Choroid plexus epithelial cell (primary cell): Measurements from ENCODE around the gene PHACTR2.

ENCODE experiments used
- DNase-seq: peaks from one replicate; pipeline ENCODE4 v3.0.0-alpha.2; 2010; ENCODE audit warnings: low read depth
- H3K4me3 ChIP-seq: 2 replicates; pipeline ENCODE4 v1.5.1; 2011; ENCODE audit warnings: low read depth, mild to moderate bottlenecking, control low read depth, low read length, moderate library complexity
- CTCF ChIP-seq: conservative IDR thresholded peaks from 2 replicates; pipeline ENCODE4 v1.5.1; 2011; ENCODE audit warnings: low read depth, mild to moderate bottlenecking, control low read depth, inconsistent platforms, low read length, moderate library complexity

The PHACTR2 gene

GRCh38 chr6:143708889-143709288 is 31.1 kb downstream of the PHACTR2 start:
- no peak for DNase-seq
- H3K4me3 ChIP-seq, result no peak overlapping the region
- TF ChIP-seq CTCF, result no peak

GRCh38 chr6:143711714-143712113 is 33.9 kb downstream of the PHACTR2 start:
- TF ChIP-seq CTCF, result no peak
- no peak for DNase-seq
- H3K4me3 ChIP-seq, result no peak overlapping the region

GRCh38 chr6:143718472-143718871 is 40.7 kb downstream of the PHACTR2 start:
- H3K4me3 ChIP-seq, result no peak overlapping the region
- TF ChIP-seq CTCF, result no peak
- no peak for DNase-seq

GRCh38 chr6:143721642-143722041 is 43.9 kb downstream of the PHACTR2 start:
- no peak for DNase-seq
- no peak overlapping the region for H3K4me3 ChIP-seq
- no peak for TF ChIP-seq CTCF

GRCh38 chr6:143724876-143725275 is 47.1 kb downstream of the PHACTR2 start:
- TF ChIP-seq CTCF, result no peak
- no peak for DNase-seq
- H3K4me3 ChIP-seq, result no peak overlapping the region

- DNase-seq, result no peak
- TF ChIP-seq CTCF, result no peak
Observed at GRCh38 chr6:143726015-143726647, 48.4 kb downstream of the PHACTR2 start.

GRCh38 chr6:143727035-143727434 is 49.3 kb downstream of the PHACTR2 start:
- H3K4me3 ChIP-seq, result no peak overlapping the region
- TF ChIP-seq CTCF, result no peak
- peak; percentile 15 for DNase-seq

More at GRCh38 chr6:143726015-143726647, 48.4 kb downstream of the PHACTR2 start:
- H3K4me3 ChIP-seq, result no peak overlapping the region
